AG09309 (cell line): ENCODE data around the gene NOXA1.
A peak's percentile ranks its signal among the peaks of the same experiment; 100 is the strongest.

ENCODE experiments used
- DNase-seq: peaks from one replicate; pipeline ENCODE4 v3.0.0-alpha.2; 2010; ENCODE audit warnings: low read depth
- H3K4me3 ChIP-seq: 2 replicates; pipeline ENCODE4 v1.5.1; 2011; ENCODE audit warnings: mild to moderate bottlenecking, low read depth, low read length, moderate library complexity; ENCODE audit not compliant: control insufficient read depth
- TF ChIP-seq, protein P1 (sequence below): IDR thresholded peaks from 2 replicates; pipeline ENCODE4 v1.5.1; 2011; ENCODE audit warnings: mild to moderate bottlenecking, low read depth, low read length, inconsistent platforms; ENCODE audit not compliant: insufficient read depth, control insufficient read depth; ENCODE audit errors: missing control alignments

The NOXA1 gene

DNA sequence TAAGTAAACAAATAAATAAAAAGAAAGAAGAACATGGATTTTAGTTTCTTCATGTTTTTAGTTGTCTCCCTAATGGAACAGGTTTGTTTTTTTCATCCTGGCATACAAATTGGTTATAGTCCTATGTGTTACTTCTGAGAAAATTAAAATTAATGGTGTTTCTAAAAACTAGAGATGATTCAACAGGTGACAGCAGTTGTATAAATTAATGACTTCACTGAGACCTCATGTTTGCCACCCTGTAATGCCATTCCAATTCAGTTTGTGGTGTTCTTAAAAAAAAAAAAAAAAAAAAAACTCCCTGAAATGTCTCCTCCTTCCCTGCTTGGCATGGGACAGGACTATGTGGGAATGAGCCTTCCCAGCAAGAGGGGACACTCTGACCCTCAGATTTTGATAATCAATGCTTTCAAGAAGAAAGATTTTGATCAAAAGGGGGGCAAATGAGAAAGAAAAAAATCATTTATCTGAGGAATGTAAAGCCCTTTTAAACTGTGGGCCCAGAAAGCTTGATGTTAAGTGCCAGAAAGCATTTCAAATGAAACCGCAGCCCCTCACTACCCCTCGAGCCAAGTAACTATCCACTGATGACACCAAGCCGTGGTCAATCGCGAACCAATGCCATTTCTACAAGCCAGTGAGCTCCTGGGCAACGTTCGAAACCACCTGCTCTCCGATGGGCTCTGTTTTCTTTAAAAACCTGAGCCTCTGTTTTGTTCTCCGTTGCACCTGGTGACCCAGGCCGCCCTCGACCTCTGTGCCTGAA, 1.2 kb upstream of the NOXA1 start:
- no peak for DNase-seq

GRCh38 chr9:137423514-137424291, 510 bp downstream of the NOXA1 start:
- TF ChIP-seq, protein P1, sequence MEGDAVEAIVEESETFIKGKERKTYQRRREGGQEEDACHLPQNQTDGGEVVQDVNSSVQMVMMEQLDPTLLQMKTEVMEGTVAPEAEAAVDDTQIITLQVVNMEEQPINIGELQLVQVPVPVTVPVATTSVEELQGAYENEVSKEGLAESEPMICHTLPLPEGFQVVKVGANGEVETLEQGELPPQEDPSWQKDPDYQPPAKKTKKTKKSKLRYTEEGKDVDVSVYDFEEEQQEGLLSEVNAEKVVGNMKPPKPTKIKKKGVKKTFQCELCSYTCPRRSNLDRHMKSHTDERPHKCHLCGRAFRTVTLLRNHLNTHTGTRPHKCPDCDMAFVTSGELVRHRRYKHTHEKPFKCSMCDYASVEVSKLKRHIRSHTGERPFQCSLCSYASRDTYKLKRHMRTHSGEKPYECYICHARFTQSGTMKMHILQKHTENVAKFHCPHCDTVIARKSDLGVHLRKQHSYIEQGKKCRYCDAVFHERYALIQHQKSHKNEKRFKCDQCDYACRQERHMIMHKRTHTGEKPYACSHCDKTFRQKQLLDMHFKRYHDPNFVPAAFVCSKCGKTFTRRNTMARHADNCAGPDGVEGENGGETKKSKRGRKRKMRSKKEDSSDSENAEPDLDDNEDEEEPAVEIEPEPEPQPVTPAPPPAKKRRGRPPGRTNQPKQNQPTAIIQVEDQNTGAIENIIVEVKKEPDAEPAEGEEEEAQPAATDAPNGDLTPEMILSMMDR: no peak
- DNase-seq: no peak
- H3K4me3 ChIP-seq: peak overlapping the region; percentile 28

More for the DNA sequence above, 1.2 kb upstream of the NOXA1 start:
- TF ChIP-seq, protein P1: no peak
- peak overlapping the region; percentile 52 for H3K4me3 ChIP-seq

DNA sequence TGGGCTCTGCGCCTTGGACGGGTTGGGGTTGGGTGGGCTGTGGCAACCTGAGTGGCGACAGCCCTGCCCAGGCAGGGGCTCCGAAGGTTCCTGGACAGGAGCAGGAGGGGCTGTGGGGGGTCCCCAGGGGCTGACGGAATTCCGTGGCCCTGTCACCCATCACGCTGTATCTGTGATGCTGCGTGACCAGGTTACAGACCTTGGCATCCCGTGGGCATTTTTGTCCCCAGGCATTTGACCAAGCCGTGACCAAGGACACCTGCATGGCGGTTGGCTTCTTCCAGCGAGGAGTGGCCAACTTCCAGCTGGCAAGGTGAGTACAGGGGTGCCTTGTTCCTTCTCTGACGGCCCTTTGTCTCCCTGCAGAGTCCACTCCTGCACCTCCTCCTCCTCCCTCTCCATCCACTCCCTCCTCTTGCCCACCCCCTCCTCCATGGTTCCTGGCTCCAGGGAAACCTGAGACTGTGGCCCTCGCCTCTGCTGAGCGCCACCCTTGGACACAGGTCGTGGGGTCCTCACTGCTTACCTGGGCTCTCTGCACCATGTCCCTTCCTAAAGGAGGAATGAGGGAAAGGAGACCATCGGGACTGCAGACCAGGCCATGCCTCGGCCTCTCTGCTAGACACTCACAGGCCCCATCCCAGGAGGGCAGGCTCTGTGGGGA, 3.0 kb downstream of the NOXA1 start:
- H3K4me3 ChIP-seq: no peak overlapping the region
- DNase-seq: no peak

DNA sequence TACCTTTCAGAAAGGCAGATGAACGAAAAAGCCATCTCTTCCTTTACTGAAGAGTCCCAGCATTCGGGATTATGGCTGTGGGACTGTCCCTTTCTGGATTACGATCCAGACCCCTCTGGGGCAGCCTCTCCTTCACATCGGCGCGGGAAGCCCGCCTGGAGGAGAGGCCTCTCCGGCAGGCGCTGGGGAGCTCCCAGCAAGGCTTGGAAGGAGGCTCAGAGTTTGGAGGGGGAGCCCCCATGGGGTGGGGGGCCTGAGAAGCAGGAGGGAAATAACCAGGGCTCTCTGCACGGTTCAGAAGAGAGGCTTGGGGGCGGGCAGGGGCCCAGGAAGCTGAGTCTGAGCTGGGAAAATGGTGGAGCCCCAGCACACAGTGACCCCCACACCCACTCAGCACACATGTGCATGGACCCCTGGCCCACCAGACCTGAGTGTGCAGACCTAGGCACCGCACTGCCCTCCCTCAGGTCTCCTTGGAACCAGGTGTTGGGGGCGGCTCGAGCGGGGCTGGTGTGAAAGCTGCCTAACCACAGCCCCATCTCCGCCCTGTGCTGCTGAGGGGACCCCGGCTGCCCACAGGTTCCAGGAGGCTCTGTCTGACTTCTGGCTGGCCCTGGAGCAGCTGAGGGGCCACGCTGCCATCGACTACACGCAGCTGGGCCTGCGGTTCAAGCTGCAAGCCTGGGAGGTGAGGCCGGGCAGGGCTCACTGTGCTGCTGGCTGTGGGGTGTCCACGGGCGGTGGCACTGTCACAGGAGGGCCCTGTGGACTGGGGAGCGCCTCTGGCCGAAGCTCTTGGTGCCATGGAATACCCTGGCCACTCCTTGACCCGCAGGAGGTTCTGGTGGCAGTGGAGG, 4.5 kb downstream of the NOXA1 start:
- no peak overlapping the region for H3K4me3 ChIP-seq
- TF ChIP-seq, protein P1: no peak
- DNase-seq: no peak

More for the DNA sequence above, 3.0 kb downstream of the NOXA1 start:
- TF ChIP-seq, protein P1: no peak

GRCh38 chr9:137428311-137428630, 5.1 kb downstream of the NOXA1 start:
- no peak for DNase-seq
- TF ChIP-seq, protein P1: no peak

More at GRCh38 chr9:137428311-137428630, 5.1 kb downstream of the NOXA1 start:
- H3K4me3 ChIP-seq: no peak overlapping the region
